HG02884 (cell line): Measurements from ENCODE around the gene CCL5.

Experiments
- ATAC-seq: cut with Tn5 transposase; IDR thresholded peaks from one replicate; pipeline ENCODE4 v1.9.1; 2021; ENCODE audit warnings: mild to moderate bottlenecking, moderate library complexity; ENCODE audit not compliant: unreplicated experiment

CCL5 gene

DNA sequence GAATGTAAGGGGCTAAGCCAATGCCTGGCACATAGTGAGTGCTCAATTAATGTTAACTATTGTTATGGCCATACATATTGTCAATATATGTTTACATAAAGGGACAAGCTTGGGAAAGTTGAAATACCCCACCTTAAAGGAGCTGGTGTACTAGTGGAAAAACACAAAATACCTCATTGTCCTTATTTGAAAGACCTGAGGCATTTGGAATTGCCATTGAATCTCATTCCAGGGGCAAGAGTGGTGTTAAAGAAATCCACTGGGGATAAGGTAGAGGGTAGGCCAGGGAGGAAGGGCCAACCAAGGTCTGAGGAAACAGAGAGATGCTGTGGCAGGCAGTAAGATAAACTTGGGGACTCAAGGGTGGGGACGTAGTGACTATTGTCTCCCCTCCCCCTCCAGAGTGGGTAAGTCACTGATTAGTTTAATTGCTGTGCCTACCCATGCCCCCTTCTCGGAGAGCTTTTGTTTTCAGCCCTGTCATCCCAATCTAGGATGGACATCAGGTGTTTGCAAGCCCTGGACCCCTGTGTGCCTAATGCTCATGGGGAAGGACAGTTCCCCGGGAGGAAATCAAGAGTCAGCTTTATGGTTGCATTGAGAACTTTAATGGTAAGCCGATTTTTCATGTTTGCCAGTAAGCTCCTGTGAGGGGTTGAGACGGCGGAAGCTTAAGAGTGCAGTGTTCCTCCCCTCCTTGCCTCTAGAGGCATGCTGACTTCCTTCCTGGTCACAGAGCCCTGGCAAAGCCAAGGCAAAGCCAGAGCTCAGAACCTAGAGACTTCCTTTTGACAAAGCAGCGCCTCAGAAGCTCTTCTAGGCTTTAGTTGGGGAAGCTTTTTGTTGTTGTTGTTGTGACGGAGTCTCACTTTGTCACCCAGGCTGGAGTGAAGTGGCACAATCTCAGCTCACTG, 9.0 kb downstream of the CCL5 start:
- no peak for ATAC-seq

DNA sequence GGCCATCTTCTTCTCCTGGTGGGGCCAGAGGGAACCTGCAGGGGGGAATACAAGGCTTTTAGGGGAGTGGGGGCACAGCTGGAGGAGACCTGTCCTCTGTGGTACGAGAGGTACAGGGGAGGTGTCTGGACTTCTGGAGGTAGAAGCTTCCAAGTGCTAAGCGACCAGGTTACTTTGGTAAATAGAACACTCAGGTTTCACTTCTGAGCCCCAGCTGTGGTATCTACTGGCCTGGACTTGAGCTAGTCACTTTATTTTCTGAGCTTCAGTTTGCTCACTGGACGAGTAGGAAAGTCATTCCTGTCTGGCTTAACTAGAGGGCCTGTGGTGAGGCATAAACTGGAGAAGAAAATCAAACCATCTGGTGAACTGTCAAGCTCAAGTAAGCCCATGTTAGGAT, 11.4 kb downstream of the CCL5 start, which contains the start of gene HEATR9:
TSS of gene HEATR9 (minus strand) at position 155 of the 400 bp plus-strand sequence. CDS start at position 6, 149 bp downstream.
- ATAC-seq: no peak

DNA sequence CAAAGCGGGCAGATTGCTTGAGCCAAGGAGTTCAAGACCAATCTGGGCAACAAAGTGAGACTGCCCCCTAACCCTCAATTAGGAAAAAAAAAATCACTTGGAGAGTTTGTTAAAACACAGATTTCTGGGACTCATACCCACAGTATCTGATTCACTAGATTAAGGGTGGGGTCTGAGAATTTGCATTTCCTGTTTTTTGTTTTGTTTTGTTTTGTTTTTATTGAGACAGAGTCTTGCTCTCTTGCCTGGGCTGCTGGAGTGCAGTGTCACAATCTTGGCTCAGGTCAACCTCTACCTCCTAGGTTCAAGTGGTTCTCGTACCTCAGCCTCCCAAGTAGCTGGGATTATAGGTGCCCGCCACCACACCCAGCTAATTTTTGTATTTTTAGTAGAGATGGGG, 12.6 kb downstream of the CCL5 start:
- ATAC-seq: no peak

DNA sequence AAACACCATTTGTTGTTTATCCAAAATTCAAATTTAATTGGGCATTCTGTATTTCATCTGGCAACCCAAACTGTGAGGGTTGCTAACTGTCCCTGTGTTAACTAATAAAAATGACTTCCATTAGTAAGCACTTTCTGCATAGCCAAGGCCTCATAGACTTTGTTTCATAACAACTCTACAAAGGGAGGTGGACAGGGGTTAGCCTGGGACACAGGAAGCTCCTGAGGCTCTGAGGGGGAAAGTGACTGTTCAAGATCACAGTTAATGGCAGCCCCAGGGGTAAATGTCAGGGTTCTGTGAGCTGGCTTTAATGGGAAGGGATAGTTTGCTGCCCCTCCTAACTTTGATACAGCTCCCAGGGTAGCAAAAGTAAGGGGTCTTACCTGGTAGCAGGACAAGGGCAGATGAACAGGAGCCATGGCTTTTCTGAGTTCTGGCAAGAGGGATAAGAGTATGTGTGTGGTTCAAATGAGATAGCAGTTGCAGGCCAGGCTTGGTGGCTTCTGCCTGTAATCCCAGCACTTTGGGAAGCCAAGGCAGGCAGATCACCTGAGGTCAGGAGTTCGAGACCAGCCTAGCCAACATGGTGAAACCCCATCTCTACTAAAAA, 13.7 kb downstream of the CCL5 start:
- ATAC-seq: no peak

DNA sequence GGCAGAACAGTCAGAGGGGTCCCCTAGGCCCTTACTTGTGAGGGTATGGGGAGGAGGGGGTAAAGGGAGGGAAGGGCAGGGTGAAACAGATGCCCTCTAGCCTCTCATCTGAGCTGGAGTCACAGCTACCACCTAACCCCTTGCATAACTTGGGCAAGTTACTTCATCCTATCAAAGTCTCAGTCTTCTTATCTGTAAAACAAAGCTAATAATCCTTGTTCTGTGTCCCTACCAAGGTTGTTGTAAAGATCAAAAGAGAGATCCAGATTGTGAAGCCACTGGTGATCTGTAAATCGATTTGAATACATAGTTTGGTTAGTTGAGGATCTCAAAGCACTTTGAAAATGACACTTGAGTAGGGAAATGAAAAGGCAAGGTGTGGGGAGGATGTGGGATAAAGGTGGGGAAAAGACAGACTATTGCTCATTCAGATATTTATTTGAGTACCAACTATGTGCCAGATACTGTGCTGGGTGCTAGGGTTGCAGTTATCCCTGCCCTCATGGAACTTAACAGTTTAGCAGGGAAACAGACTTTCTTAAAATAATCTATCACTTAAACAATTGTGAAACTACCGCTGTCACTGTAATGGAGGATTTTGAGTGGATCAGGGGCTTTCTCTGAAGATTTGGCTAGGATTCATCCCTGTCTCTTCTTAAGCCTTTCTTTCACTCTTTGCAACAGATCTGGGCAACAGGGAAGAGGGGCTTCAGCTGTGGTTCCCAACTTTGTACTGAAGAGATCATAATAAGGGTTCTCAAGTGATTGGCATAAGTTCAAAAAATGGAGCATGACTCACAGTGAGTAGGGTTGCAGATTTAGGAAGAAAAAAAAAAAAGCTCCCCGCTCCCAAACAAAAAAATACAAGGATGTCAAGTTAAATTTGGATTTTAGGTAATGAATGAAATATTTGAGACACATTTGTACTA, 14.5 kb downstream of the CCL5 start:
- no peak for ATAC-seq

DNA sequence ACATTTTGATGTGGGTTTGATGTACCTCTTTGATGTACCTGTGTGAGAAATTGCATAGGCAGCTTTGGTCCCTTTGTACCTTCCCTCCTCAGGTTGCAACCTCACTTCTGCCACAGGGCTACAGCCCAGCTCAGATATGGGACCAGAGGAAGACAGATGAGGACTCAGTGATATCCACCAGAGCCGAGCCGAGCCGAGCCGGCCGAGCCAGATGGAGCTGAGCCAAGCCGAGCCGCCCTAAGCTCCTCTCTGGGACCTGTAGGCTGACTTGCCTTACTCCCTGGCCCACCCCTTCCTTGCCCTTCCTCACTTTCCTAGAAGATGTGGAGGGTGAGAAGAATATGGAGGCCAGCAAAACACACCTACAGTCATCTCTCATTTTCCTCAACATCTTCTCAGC, 15.3 kb downstream of the CCL5 start:
- ATAC-seq: no peak

DNA sequence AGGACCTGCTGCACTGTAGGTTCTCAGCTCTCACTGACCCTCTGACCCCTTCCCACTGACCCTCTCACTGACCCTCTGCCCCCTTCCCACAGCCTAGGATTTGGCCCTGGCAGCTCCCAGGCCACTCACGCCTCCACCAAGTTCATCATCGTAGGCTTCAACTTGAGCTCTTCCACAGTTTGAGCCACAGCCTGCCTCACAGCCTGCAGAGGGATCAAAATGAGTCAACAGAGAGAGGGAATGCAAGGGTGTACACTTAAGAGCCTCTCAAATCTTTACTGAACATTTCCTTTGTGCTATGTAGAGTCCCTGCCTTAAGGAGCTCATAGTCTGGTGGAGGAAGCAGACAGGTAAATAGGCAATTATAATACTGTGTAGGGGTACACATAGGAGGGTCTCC, 23.6 kb downstream of the CCL5 start:
- no peak for ATAC-seq

DNA sequence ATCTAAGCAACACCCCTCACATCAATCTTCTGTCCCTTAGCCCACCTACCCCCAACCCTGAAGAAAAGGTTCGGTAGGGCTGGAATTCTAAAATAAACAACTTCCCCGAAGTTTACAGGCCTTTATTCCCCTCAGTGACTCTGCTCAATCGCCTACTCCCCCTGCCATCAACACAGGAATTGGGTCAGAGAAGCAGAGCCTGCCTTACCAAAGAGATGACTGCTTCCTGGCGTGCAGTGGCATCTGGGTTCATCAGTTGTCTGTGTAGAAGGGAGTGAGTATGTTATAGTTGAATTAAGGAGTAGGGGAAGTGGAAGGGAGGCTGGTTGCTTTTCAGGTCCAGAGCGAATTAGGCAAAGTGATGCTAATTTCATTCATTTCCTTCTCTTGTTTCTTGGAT, 24.2 kb downstream of the CCL5 start:
- ATAC-seq: no peak

DNA sequence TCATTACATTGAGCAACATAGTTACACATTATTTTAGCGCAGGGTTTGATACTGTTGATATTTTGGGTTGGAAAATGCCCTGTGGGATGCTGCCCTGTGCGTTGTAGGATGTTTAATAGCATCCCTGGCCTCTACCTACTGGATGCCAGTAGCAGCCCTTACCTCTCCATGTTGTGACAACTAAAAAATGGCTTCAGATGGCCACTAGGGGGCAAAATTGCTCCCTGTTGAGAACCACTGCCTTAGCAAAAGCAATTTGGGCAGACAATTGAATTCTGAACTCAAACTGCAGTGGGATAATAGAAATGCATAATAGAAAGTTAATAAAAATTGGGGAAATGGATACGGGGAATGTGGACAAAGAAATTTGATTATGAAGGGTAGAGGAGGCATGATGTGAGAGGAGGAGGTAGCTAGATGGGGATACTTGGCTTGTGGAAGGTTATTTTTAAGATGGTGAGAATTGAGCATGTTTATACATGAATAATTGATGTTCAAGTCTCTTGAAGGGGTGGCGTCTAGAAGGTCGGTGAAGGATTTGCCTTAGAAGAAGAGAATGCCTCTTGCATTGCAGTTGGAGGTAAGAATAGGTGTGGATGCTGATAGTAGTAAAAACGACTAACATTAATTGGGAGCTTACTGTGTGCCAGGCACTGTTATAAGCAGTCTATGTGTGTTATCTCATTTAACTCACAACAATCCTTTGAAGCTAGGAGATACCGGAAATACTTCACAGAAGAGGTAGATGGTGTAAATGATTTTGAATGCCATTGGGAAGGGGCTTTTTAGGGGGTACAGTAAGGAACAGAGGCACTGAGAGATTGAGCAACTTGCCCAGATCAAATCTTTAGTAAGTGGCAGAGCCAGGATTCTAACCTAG, 30.5 kb downstream of the CCL5 start:
- ATAC-seq: no peak

DNA sequence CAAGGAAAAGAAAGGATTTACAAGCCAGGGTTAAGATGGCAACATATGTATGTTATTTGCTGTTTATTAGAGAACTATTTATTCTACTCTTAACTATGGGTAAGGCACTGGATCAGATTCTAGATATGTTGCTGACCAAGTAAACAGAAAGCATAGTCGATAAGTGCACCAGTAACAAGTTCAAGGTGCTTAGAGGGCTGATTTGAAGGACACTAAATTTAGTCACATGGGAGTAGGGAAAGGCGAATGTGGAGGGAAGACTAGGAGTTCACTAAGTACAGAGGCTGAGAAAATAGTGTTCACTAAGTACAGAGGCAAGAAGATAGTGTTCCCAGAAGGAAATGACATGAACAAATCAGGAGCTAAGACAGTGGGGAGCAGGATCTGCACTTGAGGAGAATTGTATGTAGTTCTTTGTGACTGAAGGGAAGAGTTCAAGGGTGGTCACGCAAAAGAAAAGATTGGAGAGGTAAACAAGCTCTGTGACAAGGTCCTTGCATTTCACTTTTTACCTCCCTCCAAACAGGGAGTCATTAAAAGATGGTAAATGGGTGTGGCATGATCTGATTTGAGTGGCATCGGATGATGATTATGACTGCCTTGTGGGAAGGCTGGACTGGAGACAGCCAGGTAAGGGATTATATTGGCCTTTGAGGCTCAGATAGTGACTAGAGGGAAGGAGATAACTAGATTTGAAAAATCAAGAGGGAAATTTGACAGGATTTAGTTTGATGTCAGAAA, 32.4 kb downstream of the CCL5 start:
- no peak for ATAC-seq

DNA sequence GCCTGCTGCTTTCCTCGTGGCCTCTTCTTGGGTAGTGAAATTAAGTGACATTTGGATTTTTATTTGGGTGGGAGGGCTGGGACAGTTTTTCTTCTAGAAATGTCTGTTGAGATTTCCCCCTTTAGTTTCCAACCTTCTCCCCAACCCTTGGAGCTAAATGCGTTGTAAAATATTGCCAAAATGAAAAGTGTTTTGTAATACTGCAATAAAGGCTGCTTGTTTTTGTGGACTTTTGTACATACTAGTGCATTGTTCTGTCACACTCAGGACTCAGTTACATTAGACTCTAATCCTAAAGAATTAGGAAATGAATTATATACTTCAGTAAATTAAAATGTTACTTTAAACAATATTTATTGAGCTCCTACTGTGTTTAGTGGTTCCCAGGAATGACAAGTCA, 33.2 kb downstream of the CCL5 start:
- no peak for ATAC-seq

DNA sequence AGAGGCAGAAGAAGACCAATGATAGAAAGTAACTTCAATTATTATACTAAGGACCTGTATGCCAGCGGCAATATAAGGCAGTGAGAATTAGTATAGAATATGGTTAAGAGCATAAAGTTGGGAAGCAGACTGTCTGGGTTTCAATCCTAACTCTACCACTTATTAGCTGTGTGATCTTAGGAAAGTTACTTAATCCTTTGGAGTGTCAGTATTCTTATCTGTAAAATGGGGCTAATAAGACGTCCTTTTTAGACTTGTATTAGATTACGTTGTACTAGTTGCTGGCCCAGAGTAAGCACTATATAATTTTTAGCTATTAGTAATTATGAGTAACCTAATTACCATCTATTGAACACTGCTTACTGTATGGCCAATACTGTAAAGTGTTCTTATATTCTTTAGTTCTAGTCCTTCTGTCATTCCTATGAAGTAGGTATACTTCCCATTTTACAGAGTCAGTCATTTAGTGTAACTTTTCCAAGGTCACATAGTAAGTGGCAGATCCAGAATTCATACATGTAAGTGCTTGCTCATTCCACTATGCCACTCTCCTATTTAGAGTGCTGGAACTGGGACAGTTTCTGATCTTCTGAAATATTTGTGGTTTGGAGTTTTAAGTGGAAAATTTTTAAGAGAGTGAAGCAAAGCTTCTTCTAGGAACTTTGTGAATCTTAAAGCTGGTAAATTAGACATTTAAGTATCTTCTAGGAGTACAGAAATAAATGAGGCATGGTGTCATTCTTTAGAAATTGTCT, 33.9 kb downstream of the CCL5 start:
- no peak for ATAC-seq

DNA sequence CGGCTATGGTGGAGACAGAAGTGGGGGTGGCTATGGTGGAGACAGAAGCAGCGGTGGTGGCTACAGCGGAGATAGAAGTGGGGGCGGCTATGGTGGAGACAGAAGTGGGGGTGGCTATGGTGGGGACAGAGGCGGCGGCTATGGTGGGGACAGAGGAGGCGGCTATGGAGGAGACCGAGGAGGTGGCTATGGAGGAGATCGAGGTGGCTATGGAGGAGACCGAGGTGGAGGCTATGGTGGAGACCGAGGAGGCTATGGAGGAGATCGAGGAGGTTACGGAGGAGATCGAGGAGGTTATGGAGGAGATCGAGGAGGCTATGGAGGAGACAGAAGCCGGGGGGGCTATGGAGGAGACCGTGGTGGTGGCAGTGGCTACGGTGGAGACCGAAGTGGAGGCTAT, 35.6 kb downstream of the CCL5 start:
- no peak for ATAC-seq

DNA sequence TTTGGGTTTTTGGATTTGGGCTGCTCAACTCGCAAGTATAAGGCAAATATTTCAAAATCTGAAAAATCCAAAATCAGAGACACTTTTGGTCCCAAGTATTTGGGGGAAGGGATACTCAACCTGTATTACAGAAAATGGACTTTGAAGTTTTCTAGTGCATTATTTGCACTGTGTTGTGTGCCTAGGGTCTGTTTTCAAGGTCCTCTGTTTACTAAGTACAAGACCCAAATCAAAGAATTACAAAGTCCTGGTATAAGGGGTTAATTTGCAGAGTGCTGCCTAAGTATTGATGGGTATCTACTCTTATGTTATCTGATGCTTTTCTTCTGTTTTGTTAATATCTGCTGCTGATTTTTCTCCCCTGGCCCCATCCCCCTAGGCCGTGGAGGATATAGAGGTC, 36.5 kb downstream of the CCL5 start:
- no peak for ATAC-seq

DNA sequence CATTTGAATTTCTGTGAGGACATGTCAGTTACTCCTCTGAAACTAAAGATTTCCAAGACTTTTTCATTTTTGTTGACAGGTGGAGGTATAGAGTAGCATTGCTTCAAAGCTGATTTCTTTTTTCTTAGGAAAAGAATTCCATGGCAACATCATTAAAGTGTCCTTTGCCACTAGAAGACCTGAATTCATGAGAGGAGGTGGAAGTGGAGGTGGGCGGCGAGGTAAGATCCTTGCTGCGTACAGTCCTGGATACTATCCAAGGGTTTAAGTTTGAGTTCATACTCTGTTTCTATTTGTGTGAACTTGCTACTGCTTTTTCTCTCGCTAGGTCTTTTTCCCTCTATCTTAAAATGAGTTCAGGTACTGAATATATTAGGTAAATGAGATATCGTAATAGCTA, 37.9 kb downstream of the CCL5 start:
- ATAC-seq: no peak

DNA sequence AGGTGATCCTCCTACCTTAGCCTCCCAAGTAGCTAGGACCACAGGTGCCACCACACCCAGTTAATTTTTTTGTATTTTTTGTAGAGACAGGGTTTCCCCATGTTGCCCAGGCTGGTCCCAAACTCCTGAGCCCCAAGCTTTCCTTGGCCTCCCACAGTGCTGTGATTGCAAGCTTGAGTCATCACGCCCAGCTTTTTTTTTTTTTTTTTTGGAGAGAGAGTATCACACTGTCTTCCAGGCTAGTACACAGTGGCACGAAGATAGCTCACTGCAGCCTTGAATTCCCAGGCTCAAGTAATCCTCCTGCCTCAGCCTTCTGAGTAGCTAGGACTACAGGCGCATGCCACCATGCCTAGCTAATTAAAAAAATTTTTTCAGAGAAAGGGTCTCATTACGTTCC, 38.7 kb downstream of the CCL5 start:
- no peak for ATAC-seq

DNA sequence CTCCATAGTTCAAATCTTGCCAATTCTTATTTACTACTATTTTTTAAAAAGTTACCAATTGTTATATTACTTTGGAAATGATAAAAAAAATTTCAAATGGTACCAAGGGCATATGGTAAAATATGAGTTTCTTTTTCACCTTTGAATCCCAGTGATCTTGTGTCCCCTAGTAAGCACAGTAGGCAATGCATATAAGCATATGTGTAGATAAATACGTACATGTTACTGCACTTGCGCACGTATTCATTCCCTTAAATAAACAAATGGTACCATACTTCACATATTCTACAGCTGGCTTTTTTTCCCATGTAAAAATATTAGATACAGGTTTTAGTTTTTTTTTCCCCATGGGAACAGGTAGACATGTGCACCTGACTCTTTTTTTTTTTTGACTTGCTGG, 39.1 kb downstream of the CCL5 start:
- ATAC-seq: no peak

DNA sequence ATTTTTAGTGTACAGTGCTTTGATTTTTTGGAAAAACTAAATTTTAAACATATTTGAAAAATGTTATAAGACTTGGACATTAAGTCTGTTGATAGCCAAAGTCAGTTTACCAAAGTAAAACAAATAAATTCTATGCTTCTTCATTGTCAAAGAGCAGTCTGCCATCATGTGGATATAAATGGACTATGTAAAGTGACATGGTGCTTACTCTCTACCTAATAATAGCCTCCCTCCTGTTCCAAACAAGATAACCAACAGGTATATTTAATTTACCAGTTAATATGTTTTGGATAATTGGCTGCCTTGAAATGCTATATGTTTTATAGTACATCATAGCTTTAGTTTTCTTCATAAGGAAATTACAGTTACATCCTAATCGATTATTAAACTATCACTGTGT, 55.0 kb downstream of the CCL5 start:
- ATAC-seq: no peak
